ENCODE data around the gene LENG8.
"Not testable (repeated sequence)": the region's sequence is repeated elsewhere in the genome, so short reads cannot be mapped to it uniquely, and the experiment has no call there.

The LENG8 gene

GRCh38 chr19:54462047-54462654 lies 13.2 kb downstream of the LENG8 start:
- no peak for DNase-seq (ENCODE audit: low read depth in 2 of 2)

GRCh38 chr19:54462655-54463530 lies 13.9 kb downstream of the LENG8 start:
- peak; percentile 47 to 58 for DNase-seq (ENCODE audit: low read depth in 2 of 2)

DNA sequence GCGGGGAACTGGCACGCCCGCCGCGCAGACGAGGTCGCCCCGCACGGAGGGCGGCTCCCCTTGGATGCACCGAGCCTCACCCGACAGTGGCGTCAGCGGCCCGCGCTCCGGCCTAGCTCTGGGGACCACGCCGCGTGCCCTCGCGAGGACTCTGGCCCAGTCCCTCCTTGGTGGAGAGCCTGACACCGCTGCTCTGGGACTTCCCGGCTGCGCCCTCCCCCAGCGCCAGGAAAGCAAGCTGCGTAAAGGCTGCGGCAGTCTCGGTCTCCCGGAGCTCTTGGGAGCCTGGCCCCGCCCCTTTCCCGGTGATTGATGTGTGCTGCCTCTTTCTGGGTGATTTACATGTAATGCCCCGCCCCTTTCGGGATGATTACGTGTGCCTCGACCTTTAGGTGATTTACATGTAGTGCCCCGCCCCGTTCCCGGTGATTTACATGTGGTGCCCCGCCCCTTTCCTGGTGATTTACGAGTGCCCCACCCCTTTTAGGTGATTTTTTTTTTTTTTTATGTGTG lies 14.6 kb downstream of the LENG8 start, which contains the start of gene LENG9:
Gene LENG9 (minus strand): TSS at position 248 of the 513 bp plus-strand sequence. CDS start 252 bp downstream, outside the sequence.
- peak; percentile 87 to 93 for DNase-seq (ENCODE audit: low read depth in 2 of 2)

DNA sequence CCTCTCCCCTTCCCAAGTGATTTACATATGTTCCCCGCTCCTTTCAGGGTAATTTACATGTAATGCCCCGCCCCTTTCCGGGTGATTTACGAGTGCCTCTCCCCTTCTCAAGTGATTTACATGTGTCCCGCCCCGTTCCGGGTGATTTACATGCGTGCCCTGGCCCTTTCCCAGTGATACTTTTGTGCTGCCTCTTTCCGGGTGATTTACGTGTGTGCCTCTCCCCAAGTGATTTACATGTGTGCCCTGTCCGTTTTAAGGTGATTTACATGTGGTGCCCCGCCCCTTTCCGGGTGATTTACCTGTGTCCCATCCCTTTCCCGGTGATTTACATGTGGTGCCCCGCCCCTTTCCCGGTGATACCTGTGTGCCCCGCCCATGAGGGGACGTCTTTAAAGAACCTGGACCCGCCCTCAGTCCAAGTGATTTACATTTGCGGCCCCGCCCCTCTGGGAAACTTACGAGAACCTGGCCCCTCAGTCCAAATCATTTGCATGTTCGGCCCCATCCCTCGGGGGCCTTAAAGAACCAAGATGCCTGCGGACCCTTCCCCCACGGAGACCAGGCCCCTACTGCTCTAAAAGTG lies 15.1 kb downstream of the LENG8 start:
- peak in 1 of 2 donors; percentile 76 for DNase-seq (ENCODE audit: low read depth in 2 of 2)

GRCh38 chr19:54464630-54465425 lies 15.8 kb downstream of the LENG8 start:
- peak; percentile 39 to 70 for DNase-seq (ENCODE audit: low read depth in 2 of 2)

DNA sequence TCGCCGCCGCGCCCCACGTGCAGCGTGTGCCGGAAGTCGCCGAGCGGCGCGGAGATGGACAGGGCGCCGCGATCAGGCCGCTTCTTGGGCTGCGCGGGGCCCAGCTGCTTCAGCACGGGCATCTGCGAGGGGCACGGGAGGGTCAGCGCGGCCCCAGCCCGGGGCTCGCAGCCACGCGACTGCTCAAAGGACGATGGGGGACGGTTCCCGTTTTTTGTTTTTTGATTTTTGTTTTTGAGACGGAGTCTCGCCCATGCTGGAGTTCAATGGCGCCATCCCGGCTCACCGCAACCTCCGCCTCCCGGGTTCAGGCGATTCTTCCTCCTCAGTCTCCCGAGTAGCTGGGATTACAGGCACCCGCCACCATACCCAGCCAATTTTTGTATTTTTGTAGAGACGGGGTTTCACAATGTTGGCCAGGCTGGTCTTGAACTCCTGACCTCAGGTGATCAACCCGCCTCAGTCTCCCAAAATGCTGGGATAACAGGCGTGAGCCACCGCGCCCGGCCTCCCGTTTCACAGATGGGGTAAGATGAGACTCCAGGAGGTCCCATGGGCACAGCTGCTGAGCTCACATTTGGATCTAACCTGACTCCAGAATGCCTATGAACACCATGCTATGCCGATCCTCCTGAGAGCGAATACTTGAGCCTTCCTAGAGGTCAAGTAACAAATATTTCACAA lies 16.6 kb downstream of the LENG8 start:
- DNase-seq (ENCODE audit: low read depth in 2 of 2): no peak

- DNase-seq (ENCODE audit: low read depth in 2 of 2): not testable (repeated sequence)
Observed at GRCh38 chr19:54466110-54466480, 17.1 kb downstream of the LENG8 start.

- DNase-seq (ENCODE audit: low read depth in 2 of 2): no peak
Observed at GRCh38 chr19:54469496-54469934, 20.5 kb downstream of the LENG8 start.

DNA sequence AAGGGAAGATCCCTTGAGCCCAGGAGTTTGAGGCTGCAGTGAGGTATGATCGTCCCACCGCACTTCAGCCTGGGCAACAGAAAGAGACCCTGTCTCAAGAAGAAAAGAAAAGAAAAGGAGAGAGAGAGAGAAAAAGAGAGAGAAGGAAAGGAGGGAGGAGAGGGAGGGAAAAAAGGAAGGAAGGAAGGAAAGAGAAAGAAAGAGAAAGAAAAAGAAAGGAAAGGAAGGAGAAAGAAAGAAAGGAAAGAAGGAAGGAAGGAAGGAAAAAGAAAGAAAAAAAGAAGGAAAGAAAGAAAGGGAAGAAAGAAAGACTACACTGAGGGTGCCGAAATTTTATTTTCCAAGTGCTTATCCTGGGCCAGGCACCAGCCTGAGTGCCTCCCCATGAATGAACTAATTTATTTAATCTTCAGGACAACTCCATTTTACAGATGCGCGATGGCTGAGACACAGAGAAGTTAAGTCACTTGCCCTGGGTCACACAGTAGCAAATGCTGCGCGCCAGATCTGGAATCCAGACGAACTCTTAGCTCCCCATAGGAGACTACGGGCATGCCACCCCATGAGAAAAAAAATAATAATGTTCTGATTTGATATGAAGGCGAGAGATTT lies 21.4 kb downstream of the LENG8 start:
- no peak for DNase-seq (ENCODE audit: low read depth in 2 of 2)

- no peak for DNase-seq (ENCODE audit: low read depth in 2 of 2)
Observed at GRCh38 chr19:54470991-54471782, 22.2 kb downstream of the LENG8 start.

- DNase-seq (ENCODE audit: low read depth in 2 of 2): no peak
Observed at GRCh38 chr19:54473071-54473891, 24.3 kb downstream of the LENG8 start, which contains the start of gene CDC42EP5. Gene CDC42EP5, minus strand, starts transcription at chr19:54473296. Its CDS starts 7,749 bp downstream, at chr19:54465547.

GRCh38 chr19:54473892-54474372 lies 24.9 kb downstream of the LENG8 start:
- DNase-seq (ENCODE audit: low read depth in 2 of 2): no peak

DNA sequence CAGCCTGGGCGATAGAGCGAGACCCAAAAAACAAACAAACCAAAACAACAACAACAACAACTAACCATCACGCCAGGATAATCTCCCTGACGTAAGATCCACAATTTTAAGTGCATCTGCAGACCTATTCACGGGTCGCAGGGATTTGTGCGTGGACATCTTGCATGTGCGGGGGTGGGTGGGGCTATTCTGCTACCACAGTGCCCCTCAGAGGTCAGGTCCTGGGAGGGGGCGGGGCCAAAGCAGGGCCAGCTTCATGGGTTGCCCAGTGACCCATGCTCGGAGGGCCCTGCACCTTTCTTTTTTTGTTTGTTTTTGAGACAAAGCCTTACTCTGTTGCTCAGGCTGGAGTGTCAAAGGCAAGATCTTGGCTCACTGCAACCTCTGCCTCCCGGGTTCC lies 26.7 kb downstream of the LENG8 start:
- no peak for DNase-seq (ENCODE audit: low read depth in 2 of 2)

DNA sequence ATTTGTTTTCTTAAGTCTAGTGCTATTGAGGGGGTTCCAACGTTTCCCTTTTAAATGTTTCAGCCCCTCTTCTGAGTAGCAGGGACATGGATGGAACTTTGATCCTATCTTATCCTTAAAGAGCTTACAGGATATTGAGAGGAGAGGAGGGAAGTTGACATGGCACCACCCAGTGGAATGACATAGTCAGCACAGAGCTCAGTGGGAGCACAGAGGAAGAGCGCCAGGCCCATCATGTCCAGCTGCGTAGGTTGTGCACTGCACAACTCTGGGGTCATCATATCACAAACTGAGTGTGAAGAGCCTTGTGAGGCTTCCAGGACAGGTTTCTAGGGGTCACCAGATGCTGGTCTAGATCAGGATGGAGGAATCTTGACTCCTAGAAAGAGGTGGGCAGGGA lies 28.7 kb downstream of the LENG8 start:
- DNase-seq (ENCODE audit: low read depth in 2 of 2): no peak

- DNase-seq (ENCODE audit: low read depth in 2 of 2): no peak
Observed at GRCh38 chr19:54478677-54479266, 29.8 kb downstream of the LENG8 start.

DNA sequence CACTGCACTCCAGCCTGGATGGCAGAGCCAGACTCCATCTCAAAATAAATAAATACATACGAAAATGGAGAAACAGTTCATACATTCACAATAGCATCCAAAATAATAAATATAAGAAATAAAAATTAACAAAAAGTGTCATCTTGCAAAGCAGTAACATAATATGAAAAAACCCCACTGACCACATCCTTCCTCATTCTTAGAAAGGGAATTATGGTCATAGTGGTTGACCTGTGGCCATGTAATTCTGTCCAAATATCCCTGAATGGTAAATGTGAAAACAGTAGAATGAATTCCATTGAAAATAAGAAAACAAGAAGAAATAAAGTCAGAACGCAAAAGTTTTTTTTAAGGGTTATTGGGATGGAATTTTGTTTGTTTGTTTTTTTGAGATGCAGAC lies 31.1 kb downstream of the LENG8 start:
- DNase-seq (ENCODE audit: low read depth in 2 of 2): no peak

DNA sequence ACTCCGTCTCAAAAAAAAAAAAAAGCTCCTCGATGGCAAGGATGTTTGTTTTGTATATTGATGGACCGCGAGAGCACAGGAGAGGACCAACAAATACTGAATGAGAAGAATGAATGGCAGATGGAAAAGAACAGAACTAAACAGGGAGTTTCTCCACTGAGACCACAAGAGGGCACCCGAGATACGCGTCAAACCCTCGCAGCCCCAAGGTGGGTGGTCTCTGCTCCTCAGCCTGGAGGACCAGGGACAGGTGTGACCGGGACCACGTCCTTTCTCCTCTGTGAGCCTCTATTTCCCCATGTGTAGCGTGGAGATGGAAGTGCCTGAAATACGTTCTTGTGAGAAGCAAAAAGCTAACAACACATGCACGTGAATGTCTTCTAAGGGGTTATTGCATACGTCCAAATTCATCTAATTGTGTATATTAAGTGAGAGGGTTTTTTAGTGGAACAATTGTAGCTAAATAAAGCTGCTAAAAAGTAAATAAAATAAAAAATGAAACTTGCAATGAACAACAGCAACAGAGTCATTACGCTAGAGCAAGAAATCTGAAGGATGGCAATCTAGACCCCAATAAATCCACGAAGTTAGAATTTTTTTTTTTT lies 32.4 kb downstream of the LENG8 start:
- DNase-seq (ENCODE audit: low read depth in 2 of 2): no peak

GRCh38 chr19:54482889-54483288 lies 33.9 kb downstream of the LENG8 start:
- DNase-seq (ENCODE audit: low read depth in 2 of 2): no peak

Measured in stimulated activated CD4-positive, alpha-beta T cell treated with anti-CD3 and anti-CD28 coated beads, Interleukin-1b, Interleukin-23, amount 100 ng/mL, for 4 hours (primary cell).